ENCODE data around the gene TSTD1.
A peak's percentile ranks its signal among the peaks of the same experiment; 100 is the strongest.
"Not testable (repeated sequence)": the region's sequence is repeated elsewhere in the genome, so short reads cannot be mapped to it uniquely, and the experiment has no call there.

TSTD1 gene

GRCh38 chr1:161000736-161001480, 37.9 kb downstream of the TSTD1 start:
- TF ChIP-seq CTCF (IDR thresholded peaks at IDR 0.05; ENCODE audit: insufficient read depth, low read length, poor library complexity, severe bottlenecking): no peak
- Histone ChIP-seq H3K27me3 (replicated peaks; ENCODE audit: control insufficient read depth, insufficient read depth, low read length) (no peaks in the 10 kb centered on the region), H3K4me3 (replicated peaks; ENCODE audit: low read depth, low read length) (no peak overlapping the region), H3K36me3 (ENCODE audit: control insufficient read depth, insufficient read depth, low read length) (peaks cover 18% of the 10 kb centered on the region)
- no peak for DNase-seq (ENCODE audit: extremely low read depth, insufficient read length)

GRCh38 chr1:160999376-160999775, 39.4 kb downstream of the TSTD1 start:
- Histone ChIP-seq H3K27me3 (replicated peaks; ENCODE audit: control insufficient read depth, insufficient read depth, low read length) (no peaks in the 10 kb centered on the region), H3K4me3 (replicated peaks; ENCODE audit: low read depth, low read length) (no peak overlapping the region), H3K36me3 (ENCODE audit: control insufficient read depth, insufficient read depth, low read length) (peaks cover 18% of the 10 kb centered on the region)
- no peak for DNase-seq (ENCODE audit: extremely low read depth, insufficient read length)
- TF ChIP-seq CTCF (IDR thresholded peaks at IDR 0.05; ENCODE audit: insufficient read depth, low read length, poor library complexity, severe bottlenecking): no peak

GRCh38 chr1:160997323-160998038, 41.3 kb downstream of the TSTD1 start:
- Histone ChIP-seq H3K27me3 (replicated peaks; ENCODE audit: control insufficient read depth, insufficient read depth, low read length) (no peaks in the 10 kb centered on the region), H3K36me3 (ENCODE audit: control insufficient read depth, insufficient read depth, low read length) (peaks cover 18% of the 10 kb centered on the region)
- DNase-seq (ENCODE audit: extremely low read depth, insufficient read length): no peak

GRCh38 chr1:160996178-160996577, 42.6 kb downstream of the TSTD1 start:
- no peak for DNase-seq (ENCODE audit: extremely low read depth, insufficient read length)
- no peaks in the 10 kb centered on the region for H3K27me3 ChIP-seq (replicated peaks; ENCODE audit: control insufficient read depth, insufficient read depth, low read length)
- no peak overlapping the region for H3K4me3 ChIP-seq (replicated peaks; ENCODE audit: low read depth, low read length)
- H3K36me3 ChIP-seq (ENCODE audit: control insufficient read depth, insufficient read depth, low read length): peaks cover 17% of the 10 kb centered on the region
- TF ChIP-seq CTCF (IDR thresholded peaks at IDR 0.05; ENCODE audit: insufficient read depth, low read length, poor library complexity, severe bottlenecking): no peak

More at GRCh38 chr1:160997323-160998038, 41.3 kb downstream of the TSTD1 start:
- H3K4me3 ChIP-seq (replicated peaks; ENCODE audit: low read depth, low read length): no peak overlapping the region
- TF ChIP-seq CTCF (IDR thresholded peaks at IDR 0.05; ENCODE audit: insufficient read depth, low read length, poor library complexity, severe bottlenecking): peak; percentile 78

GRCh38 chr1:160993544-160994193, 45.1 kb downstream of the TSTD1 start:
- H3K36me3 ChIP-seq (ENCODE audit: control insufficient read depth, insufficient read depth, low read length): peaks cover 1% of the 10 kb centered on the region
- no peak for DNase-seq (ENCODE audit: extremely low read depth, insufficient read length)
- peak; percentile 27 for TF ChIP-seq CTCF (IDR thresholded peaks at IDR 0.05; ENCODE audit: insufficient read depth, low read length, poor library complexity, severe bottlenecking)
- H3K27me3 ChIP-seq (replicated peaks; ENCODE audit: control insufficient read depth, insufficient read depth, low read length): no peaks in the 10 kb centered on the region
- H3K4me3 ChIP-seq (replicated peaks; ENCODE audit: low read depth, low read length): no peak overlapping the region

- H3K27me3 ChIP-seq (replicated peaks; ENCODE audit: control insufficient read depth, insufficient read depth, low read length); DNase-seq (ENCODE audit: extremely low read depth, insufficient read length); H3K4me3 ChIP-seq (replicated peaks; ENCODE audit: low read depth, low read length); H3K36me3 ChIP-seq (ENCODE audit: control insufficient read depth, insufficient read depth, low read length): not testable (repeated sequence)
Observed at GRCh38 chr1:160992036-160992435, 46.7 kb downstream of the TSTD1 start.
